Endothelial cell (in vitro differentiated cells): ENCODE data around the gene KIF5C. TPM values are rescaled to one million over a fixed set of nuclear protein-coding genes. Genes with fewer than 3 reads are reported as not detected.

ENCODE experiments used
- DNase-seq: peaks from one replicate; pipeline ENCODE4 v3.0.0; 2021; ENCODE audit warnings: low spot score
- H3K27ac Mint-ChIP-seq: one replicate; pipeline ENCODE4 v1.8.0; 2021; ENCODE audit warnings: mixed read lengths, inconsistent platforms; ENCODE audit not compliant: unreplicated experiment
- H3K27me3 Mint-ChIP-seq: one replicate; pipeline ENCODE4 v1.8.0; 2021; ENCODE audit warnings: mild to moderate bottlenecking, moderate library complexity, mixed read lengths, inconsistent platforms; ENCODE audit not compliant: unreplicated experiment
- H3K36me3 Mint-ChIP-seq: one replicate; pipeline ENCODE4 v1.8.0; 2021; ENCODE audit warnings: mild to moderate bottlenecking, low read depth, mixed read lengths, inconsistent platforms; ENCODE audit not compliant: unreplicated experiment
- H3K4me1 Mint-ChIP-seq: one replicate; pipeline ENCODE4 v1.8.0; 2021; ENCODE audit warnings: mild to moderate bottlenecking, mixed read lengths, inconsistent platforms; ENCODE audit not compliant: unreplicated experiment
- H3K4me3 Mint-ChIP-seq: one replicate; pipeline ENCODE4 v1.8.0; 2021; ENCODE audit warnings: mild to moderate bottlenecking, mixed read lengths, inconsistent platforms; ENCODE audit not compliant: unreplicated experiment
- H3K9me3 Mint-ChIP-seq: one replicate; pipeline ENCODE4 v1.8.0; 2021; ENCODE audit warnings: mixed read lengths, inconsistent platforms; ENCODE audit not compliant: unreplicated experiment
- CTCF ChIP-seq: fragments of 200-600 bp; sonication (generic); IDR thresholded peaks from one replicate; pipeline ENCODE4 v1.5.0; 2021; ENCODE audit warnings: antibody characterized with exemption; ENCODE audit not compliant: unreplicated experiment
- total RNA-seq: library from RNA; stranded (reverse); fragmentation: NEBNext Ultra II Directional; extraction: Animal tissue kit (Norgen Biotek cat#: 25700); gene quantifications from one replicate; pipeline ENCODE4 v1.2.1, GENCODE V29; 2021; ENCODE audit not compliant: unreplicated experiment

Gene KIF5C
- total RNA-seq, 1 donor from 2014 or later: 50.6 TPM

- no peak for DNase-seq
- H3K27ac Mint-ChIP-seq: no peak overlapping the region
- peaks cover 7% of the 10 kb centered on the region for H3K27me3 Mint-ChIP-seq
- H3K4me3 Mint-ChIP-seq: no peak overlapping the region
- no peak for TF ChIP-seq CTCF
- no peaks in the 10 kb centered on the region for H3K36me3 Mint-ChIP-seq
- H3K4me1 Mint-ChIP-seq: peaks cover 2% of the 10 kb centered on the region
- no peaks in the 10 kb centered on the region for H3K9me3 Mint-ChIP-seq
Measured at GRCh38 chr2:149061133-149061745, 186.2 kb downstream of the KIF5C start.

- H3K9me3 Mint-ChIP-seq: no peaks in the 10 kb centered on the region
- H3K27me3 Mint-ChIP-seq: peaks cover 7% of the 10 kb centered on the region
- H3K4me3 Mint-ChIP-seq: no peak overlapping the region
- TF ChIP-seq CTCF: no peak
- H3K36me3 Mint-ChIP-seq: no peaks in the 10 kb centered on the region
- no peak overlapping the region for H3K27ac Mint-ChIP-seq
- H3K4me1 Mint-ChIP-seq: peaks cover 2% of the 10 kb centered on the region
- no peak for DNase-seq
Measured at GRCh38 chr2:149062531-149062930, 187.5 kb downstream of the KIF5C start.

- Mint-ChIP-seq H3K4me1 (peaks cover 2% of the 10 kb centered on the region), H3K27ac (no peak overlapping the region), H3K9me3 (no peaks in the 10 kb centered on the region), H3K36me3 (no peaks in the 10 kb centered on the region), H3K27me3 (peaks cover 7% of the 10 kb centered on the region), H3K4me3 (no peak overlapping the region)
- no peak for TF ChIP-seq CTCF
- DNase-seq: no peak
Measured at GRCh38 chr2:149063177-149063576, 188.2 kb downstream of the KIF5C start.

- DNase-seq: no peak
- H3K4me3 Mint-ChIP-seq: no peak overlapping the region
- H3K36me3 Mint-ChIP-seq: no peaks in the 10 kb centered on the region
- H3K27me3 Mint-ChIP-seq: no peaks in the 10 kb centered on the region
- H3K27ac Mint-ChIP-seq: no peak overlapping the region
- H3K9me3 Mint-ChIP-seq: no peaks in the 10 kb centered on the region
- peaks cover 2% of the 10 kb centered on the region for H3K4me1 Mint-ChIP-seq
- no peak for TF ChIP-seq CTCF
Measured at GRCh38 chr2:149064365-149064841, 189.4 kb downstream of the KIF5C start.

- no peak for TF ChIP-seq CTCF
- no peak overlapping the region for H3K4me3 Mint-ChIP-seq
- H3K9me3 Mint-ChIP-seq: no peaks in the 10 kb centered on the region
- no peaks in the 10 kb centered on the region for H3K27me3 Mint-ChIP-seq
- DNase-seq: no peak
- H3K4me1 Mint-ChIP-seq: peaks cover 2% of the 10 kb centered on the region
- no peak overlapping the region for H3K27ac Mint-ChIP-seq
- H3K36me3 Mint-ChIP-seq: no peaks in the 10 kb centered on the region
Measured at GRCh38 chr2:149064856-149065630, 190.0 kb downstream of the KIF5C start.
